Activated CD8-positive, alpha-beta memory T cell treated with anti-CD3 and anti-CD28 coated beads, Interleukin-2, amount 50 U/mL, for 4 hours (primary cell): Measurements from ENCODE around the gene LRRN4CL.

Source experiments
- DNase-seq: peaks from one replicate; pipeline ENCODE4 v3.0.0-alpha.2; 2020

The LRRN4CL gene

DNA sequence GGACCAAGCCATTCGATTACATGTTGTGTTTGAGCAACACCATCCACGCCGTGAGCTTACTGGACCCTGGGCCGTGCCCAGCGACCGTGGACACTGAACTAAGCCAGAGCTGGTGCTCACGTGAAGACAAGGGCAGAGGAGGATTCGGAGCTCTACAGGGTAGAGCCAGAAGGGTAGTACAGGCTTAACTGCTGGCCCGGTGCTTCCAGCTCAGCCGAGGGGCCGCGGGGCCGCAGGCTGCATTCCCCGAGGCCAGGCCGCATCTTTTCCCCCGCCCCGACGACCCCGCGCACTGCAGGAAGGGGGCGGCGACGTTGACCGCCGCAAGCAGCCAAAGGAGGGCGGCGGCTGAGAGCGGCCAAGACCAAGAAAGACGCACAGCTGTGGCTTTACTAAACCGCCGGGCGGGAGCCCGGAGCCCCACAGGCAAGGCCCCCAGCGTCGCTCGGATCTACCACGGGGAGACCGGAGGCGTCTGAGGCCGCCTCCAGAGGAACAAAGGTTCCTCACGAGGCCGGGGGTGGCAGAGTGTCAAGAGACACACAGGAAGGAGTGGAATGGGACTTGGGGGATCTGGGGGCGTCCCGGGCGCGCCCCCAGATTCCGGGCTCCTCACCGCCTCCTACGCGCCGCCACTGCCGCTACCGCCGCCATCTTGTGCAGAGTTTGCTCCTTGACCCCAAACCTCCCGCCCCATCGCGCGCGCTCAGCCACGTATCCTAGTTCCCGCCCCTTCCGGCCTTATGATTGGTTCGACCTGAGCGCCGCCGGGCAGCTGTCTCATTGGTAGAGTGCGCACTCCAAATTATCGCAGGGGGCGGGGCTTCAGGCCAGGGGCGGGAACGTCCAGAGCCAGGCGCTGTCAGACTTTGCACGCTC, 43.1 kb downstream of the LRRN4CL start, which contains the start of gene GANAB:
Gene GANAB, minus strand, starts transcription at position 668 of the 879 bp plus-strand sequence. Its CDS starts 14 bp downstream, at position 654.
- DNase-seq = peak; percentile 99

DNA sequence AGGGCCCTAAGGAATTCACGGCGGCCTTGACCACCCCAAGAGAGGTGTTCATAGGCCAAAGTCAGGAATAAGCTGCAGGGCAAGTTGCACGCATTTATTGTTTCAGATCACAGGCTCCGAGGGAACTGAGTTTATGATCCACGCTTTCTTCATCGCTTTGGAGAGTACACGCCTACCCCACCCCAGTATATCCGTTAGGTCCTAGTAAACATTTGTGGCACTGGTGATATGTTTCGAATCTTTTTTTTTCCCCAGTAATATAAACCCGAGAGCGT, 43.7 kb downstream of the LRRN4CL start:
- no peak for DNase-seq

DNA sequence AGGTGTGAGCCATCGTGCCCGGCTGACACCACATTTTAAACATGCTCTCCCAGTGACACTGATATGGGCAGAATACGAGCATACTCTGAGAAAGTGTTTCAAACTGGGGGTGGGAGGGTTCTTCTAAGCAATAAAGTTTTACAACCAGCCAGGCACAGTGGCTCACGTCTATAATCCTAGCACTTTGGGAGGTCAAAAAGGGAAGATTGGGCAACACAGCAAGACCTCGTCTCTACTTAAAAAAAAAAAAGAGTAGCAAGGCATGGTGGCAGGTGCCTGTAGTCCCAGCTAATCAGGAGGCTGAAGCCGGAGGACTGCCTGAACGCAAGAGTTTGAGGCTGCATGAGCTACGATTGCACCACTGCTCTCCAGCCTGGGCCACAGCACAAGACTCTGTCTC, 45.1 kb downstream of the LRRN4CL start:
- DNase-seq = no peak
